Epithelial cell of esophagus (primary cell): ENCODE measurements around the gene SYNGR2.

Experiments
- DNase-seq: peaks from one replicate; pipeline ENCODE4 v3.0.0; 2010; ENCODE audit warnings: low read depth
- H3K4me3 ChIP-seq: 2 replicates; pipeline ENCODE4 v1.5.1; 2011; ENCODE audit warnings: mild to moderate bottlenecking, low read length, control low read depth
- CTCF ChIP-seq: IDR thresholded peaks from 2 replicates; pipeline ENCODE4 v1.5.1; 2011; ENCODE audit warnings: low read depth, mild to moderate bottlenecking, low read length, control low read depth, inconsistent platforms; ENCODE audit not compliant: insufficient read depth; ENCODE audit errors: missing control alignments

The SYNGR2 gene

GRCh38 chr17:78210111-78210510 lies 41.7 kb downstream of the SYNGR2 start:
- no peak overlapping the region for H3K4me3 ChIP-seq
- no peak for DNase-seq
- no peak for TF ChIP-seq CTCF

GRCh38 chr17:78211032-78211431 lies 42.7 kb downstream of the SYNGR2 start:
- no peak for TF ChIP-seq CTCF
- no peak overlapping the region for H3K4me3 ChIP-seq
- DNase-seq, result no peak

GRCh38 chr17:78214016-78214705 lies 45.8 kb downstream of the SYNGR2 start, which contains the start of gene BIRC5:
BIRC5 (plus strand) TSS chr17:78214253; CDS start chr17:78214317, 64 bp downstream.
- TF ChIP-seq CTCF, result no peak
- DNase-seq, result peak; percentile 89

GRCh38 chr17:78214706-78215061 lies 46.3 kb downstream of the SYNGR2 start:
- no peak for DNase-seq
- peak overlapping the region; percentile 71 for H3K4me3 ChIP-seq
- no peak for TF ChIP-seq CTCF

More at GRCh38 chr17:78214016-78214705, 45.8 kb downstream of the SYNGR2 start, which contains the start of gene BIRC5:
- peak within 1 kb of the TSS; percentile 71 for H3K4me3 ChIP-seq

GRCh38 chr17:78219396-78220150 lies 51.2 kb downstream of the SYNGR2 start:
- DNase-seq, result peak; percentile 24
- no peak for TF ChIP-seq CTCF
- H3K4me3 ChIP-seq, result no peak overlapping the region
